ENCODE data around the gene TMEFF1. TPM values are rescaled to one million over a fixed set of nuclear protein-coding genes. Genes with fewer than 3 reads are reported as not detected.

TMEFF1 gene
- polyA plus RNA-seq, 2 of the 4 experiments (the other 2 are of a cell fraction): 0.31 to 0.61 TPM

GRCh38 chr9:100431886-100432285 is 41.1 kb upstream of the TMEFF1 start:
- no peak overlapping the region for H3K4me2 ChIP-seq
- no peak overlapping the region for H3K27ac ChIP-seq
- ATAC-seq (no peak), FAIRE-seq (no peak), DNase-seq (ENCODE audit: low read depth in 1 of 2, low spot score in 1 of 2) (no peak)
- POLR2A ChIA-PET: no interaction called here
- H3K4me3 ChIP-seq: no peak overlapping the region
- no peaks in the 10 kb centered on the region for H3K9me3 ChIP-seq
- WGBS (ENCODE audit: missing lambda C conversion rate): 96% methylated on average over 5 of the region's 5 CpGs
- TF ChIP-seq EHF (CRISPR knock-in tag; IDR thresholded peaks at IDR 0.05) (no peak), EHMT2 (IDR thresholded peaks at IDR 0.05; ENCODE audit: low read depth) (no peak), ELK1 (IDR thresholded peaks at IDR 0.05; ENCODE audit: low read depth, low read length) (no peak), RARB (CRISPR knock-in tag; IDR thresholded peaks at IDR 0.05) (no peak), POLR2A (IDR thresholded peaks at IDR 0.05; ENCODE audit: low read length) (no peak), MAZ (IDR thresholded peaks at IDR 0.05; ENCODE audit: borderline replicate concordance, low read depth, low read length) (no peak), MYC (IDR thresholded peaks at IDR 0.05; ENCODE audit: borderline replicate concordance, low read length) (no peak), CHD2 (IDR thresholded peaks at IDR 0.05; ENCODE audit: low read length, partially characterized antibody) (no peak), ZNF302 (CRISPR knock-in tag; IDR thresholded peaks at IDR 0.05) (no peak), KDM5A (IDR thresholded peaks at IDR 0.05) (no peak), POLR2AphosphoS2 (conservative IDR thresholded peaks at IDR 0.05; ENCODE audit: low read length) (no peak), NFE2L2 (conservative IDR thresholded peaks at IDR 0.05; ENCODE audit: low read length) (no peak), ESRRA (IDR thresholded peaks at IDR 0.05; ENCODE audit: borderline replicate concordance, low read length) (no peak), HDAC2 (IDR thresholded peaks at IDR 0.05) (no peak), TP53 (CRISPR knock-in tag; IDR thresholded peaks at IDR 0.05) (no peak)
- TF ChIP-seq, protein P1, sequence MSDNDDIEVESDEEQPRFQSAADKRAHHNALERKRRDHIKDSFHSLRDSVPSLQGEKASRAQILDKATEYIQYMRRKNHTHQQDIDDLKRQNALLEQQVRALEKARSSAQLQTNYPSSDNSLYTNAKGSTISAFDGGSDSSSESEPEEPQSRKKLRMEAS (IDR thresholded peaks at IDR 0.05): no peak
- TF ChIP-seq, protein P2, sequence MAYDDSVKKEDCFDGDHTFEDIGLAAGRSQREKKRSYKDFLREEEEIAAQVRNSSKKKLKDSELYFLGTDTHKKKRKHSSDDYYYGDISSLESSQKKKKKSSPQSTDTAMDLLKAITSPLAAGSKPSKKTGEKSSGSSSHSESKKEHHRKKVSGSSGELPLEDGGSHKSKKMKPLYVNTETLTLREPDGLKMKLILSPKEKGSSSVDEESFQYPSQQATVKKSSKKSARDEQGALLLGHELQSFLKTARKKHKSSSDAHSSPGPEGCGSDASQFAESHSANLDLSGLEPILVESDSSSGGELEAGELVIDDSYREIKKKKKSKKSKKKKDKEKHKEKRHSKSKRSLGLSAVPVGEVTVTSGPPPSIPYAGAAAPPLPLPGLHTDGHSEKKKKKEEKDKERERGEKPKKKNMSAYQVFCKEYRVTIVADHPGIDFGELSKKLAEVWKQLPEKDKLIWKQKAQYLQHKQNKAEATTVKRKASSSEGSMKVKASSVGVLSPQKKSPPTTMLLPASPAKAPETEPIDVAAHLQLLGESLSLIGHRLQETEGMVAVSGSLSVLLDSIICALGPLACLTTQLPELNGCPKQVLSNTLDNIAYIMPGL (CRISPR knock-in tag; IDR thresholded peaks at IDR 0.05; ENCODE audit: borderline replicate concordance): no peak
- peaks cover 25% of the 10 kb centered on the region for H3K4me1 ChIP-seq
- CTCF ChIA-PET: interaction anchor here (2.4 kb wide), 1 partner anchor 164 kb away, joined by 6 read pairs; no protein-coding TSS in a partner anchor

DNA sequence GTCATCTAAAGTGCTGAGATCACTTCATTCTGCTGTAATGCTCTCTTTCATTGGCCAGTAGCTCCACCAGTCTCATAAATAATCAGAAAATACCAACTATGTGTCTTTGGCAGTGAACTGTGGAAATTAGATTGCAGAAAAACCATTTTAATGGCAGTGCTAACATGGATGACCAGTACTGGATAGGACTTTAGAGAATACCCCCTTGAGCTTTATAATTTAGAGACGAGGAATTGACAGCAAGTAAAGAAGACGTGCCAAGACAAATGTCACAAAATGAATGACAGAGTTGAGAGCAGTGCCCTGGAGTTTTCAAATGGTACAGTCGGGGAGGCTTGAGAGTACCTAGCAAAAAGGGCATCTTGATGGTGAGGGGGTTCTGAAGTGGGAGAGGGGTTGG is 40.2 kb upstream of the TMEFF1 start:
- Histone ChIP-seq H3K4me1 (peaks cover 25% of the 10 kb centered on the region), H3K27ac (no peak overlapping the region), H3K4me2 (no peak overlapping the region), H3K4me3 (no peak overlapping the region), H3K9me3 (no peaks in the 10 kb centered on the region)
- DNase-seq (ENCODE audit: low read depth in 1 of 2, low spot score in 1 of 2) (no peak), FAIRE-seq (no peak), ATAC-seq (no peak)
- TF ChIP-seq BHLHE40 (IDR thresholded peaks at IDR 0.05; ENCODE audit: low read depth, low read length): no peak
- TF ChIP-seq EHF (CRISPR knock-in tag; IDR thresholded peaks at IDR 0.05): no peak
- TF ChIP-seq FOSL2 (IDR thresholded peaks at IDR 0.05): no peak
- no peak for TF ChIP-seq FOSL2 (CRISPR knock-in tag; IDR thresholded peaks at IDR 0.05)
- no peak for TF ChIP-seq KDM1A (IDR thresholded peaks at IDR 0.05; ENCODE audit: low read depth)
- no peak for TF ChIP-seq EHMT2 (IDR thresholded peaks at IDR 0.05; ENCODE audit: low read depth)
- no peak for TF ChIP-seq RNF2 (IDR thresholded peaks at IDR 0.05; ENCODE audit: borderline replicate concordance, low read depth)
- no peak for TF ChIP-seq HEYL (CRISPR knock-in tag; IDR thresholded peaks at IDR 0.05)
- 90% methylated on average over 3 of the region's 3 CpGs for WGBS (ENCODE audit: missing lambda C conversion rate)
- CTCF ChIA-PET: interaction anchor here (0.5 to 2.4 kb wide), 2 partner anchors 159 to 163 kb away, joined by 3 to 6 read pairs; no protein-coding TSS in a partner anchor
- POLR2A ChIA-PET: no interaction called here

DNA sequence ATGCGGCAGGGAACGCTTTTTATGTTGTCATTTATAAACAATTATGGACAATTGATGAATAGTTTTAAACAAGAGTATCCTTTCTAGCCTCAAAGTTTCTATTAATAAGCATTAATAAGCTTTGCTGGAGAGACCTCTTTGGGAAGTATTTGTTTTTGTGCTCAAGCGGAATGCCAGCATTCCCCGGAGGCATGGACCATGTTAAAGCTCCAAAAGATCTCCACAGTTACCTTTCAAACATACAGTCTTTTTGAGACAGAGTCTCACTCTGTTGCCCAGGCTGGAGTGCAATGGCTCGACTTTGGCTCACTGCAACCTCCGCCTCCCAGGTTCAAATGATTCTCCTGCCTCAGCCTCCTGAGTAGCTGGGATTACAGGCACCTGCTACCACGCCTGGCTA is 36.4 kb upstream of the TMEFF1 start:
- POLR2A ChIA-PET: no interaction called here
- Histone ChIP-seq H3K27ac (no peak overlapping the region), H3K9me3 (no peaks in the 10 kb centered on the region), H3K4me1 (0 out of 3 replicates have a peak, but pooled peaks cover 7% of the 10 kb centered on the region), H3K4me3 (no peak overlapping the region), H3K4me2 (no peak overlapping the region)
- CTCF ChIA-PET: interaction anchor here (0.8 to 3.5 kb wide), 8 partner anchors 8 to 114 kb away, joined by 3 to 15 read pairs (median 4); partner anchors contain the start of gene TEX10
- WGBS (ENCODE audit: missing lambda C conversion rate): 96% methylated on average over 7 of the region's 7 CpGs
- ATAC-seq (no peak), FAIRE-seq (no peak), DNase-seq (ENCODE audit: low read depth in 1 of 2, low spot score in 1 of 2) (no peak)
- TF ChIP-seq EHMT2 (IDR thresholded peaks at IDR 0.05; ENCODE audit: low read depth): no peak
- TF ChIP-seq, protein P3, sequence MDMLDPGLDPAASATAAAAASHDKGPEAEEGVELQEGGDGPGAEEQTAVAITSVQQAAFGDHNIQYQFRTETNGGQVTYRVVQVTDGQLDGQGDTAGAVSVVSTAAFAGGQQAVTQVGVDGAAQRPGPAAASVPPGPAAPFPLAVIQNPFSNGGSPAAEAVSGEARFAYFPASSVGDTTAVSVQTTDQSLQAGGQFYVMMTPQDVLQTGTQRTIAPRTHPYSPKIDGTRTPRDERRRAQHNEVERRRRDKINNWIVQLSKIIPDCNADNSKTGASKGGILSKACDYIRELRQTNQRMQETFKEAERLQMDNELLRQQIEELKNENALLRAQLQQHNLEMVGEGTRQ (IDR thresholded peaks at IDR 0.05): no peak
- TF ChIP-seq, protein P4, sequence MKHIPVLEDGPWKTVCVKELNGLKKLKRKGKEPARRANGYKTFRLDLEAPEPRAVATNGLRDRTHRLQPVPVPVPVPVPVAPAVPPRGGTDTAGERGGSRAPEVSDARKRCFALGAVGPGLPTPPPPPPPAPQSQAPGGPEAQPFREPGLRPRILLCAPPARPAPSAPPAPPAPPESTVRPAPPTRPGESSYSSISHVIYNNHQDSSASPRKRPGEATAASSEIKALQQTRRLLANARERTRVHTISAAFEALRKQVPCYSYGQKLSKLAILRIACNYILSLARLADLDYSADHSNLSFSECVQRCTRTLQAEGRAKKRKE (CRISPR knock-in tag; IDR thresholded peaks at IDR 0.05; ENCODE audit: low read depth): no peak
- no peak for TF ChIP-seq ELK1 (IDR thresholded peaks at IDR 0.05; ENCODE audit: low read depth, low read length)
- TF ChIP-seq JUN (IDR thresholded peaks at IDR 0.05): no peak
- no peak for TF ChIP-seq PHF8 (IDR thresholded peaks at IDR 0.05; ENCODE audit: borderline replicate concordance, low read depth)
- no peak for TF ChIP-seq NFE2L2 (conservative IDR thresholded peaks at IDR 0.05; ENCODE audit: low read length)
- TF ChIP-seq ZSCAN20 (CRISPR knock-in tag; IDR thresholded peaks at IDR 0.05): no peak
- TF ChIP-seq RARB (CRISPR knock-in tag; IDR thresholded peaks at IDR 0.05): no peak
- no peak for TF ChIP-seq HOXB13 (CRISPR knock-in tag; IDR thresholded peaks at IDR 0.05; ENCODE audit: low read depth)
- TF ChIP-seq MYC (IDR thresholded peaks at IDR 0.05; ENCODE audit: borderline replicate concordance, low read length): no peak
- no peak for TF ChIP-seq RFX5 (IDR thresholded peaks at IDR 0.05)
- TF ChIP-seq CHD2 (IDR thresholded peaks at IDR 0.05; ENCODE audit: low read length, partially characterized antibody): no peak
